Osteocyte (in vitro differentiated cells): ENCODE results near the gene SLF1. TPM values are rescaled to one million over a fixed set of nuclear protein-coding genes. Genes with fewer than 3 reads are reported as not detected.

Experiments used
- DNase-seq: peaks from one replicate; pipeline ENCODE4 v3.0.0; 2021; ENCODE audit warnings: mixed read lengths; ENCODE audit not compliant: unreplicated experiment; ENCODE audit errors: extremely low spot score
- H3K27ac Mint-ChIP-seq: one replicate; pipeline ENCODE4 v1.8.0; 2021; ENCODE audit warnings: mild to moderate bottlenecking, mixed read lengths; ENCODE audit not compliant: unreplicated experiment
- H3K27me3 Mint-ChIP-seq: one replicate; pipeline ENCODE4 v1.8.0; 2021; ENCODE audit warnings: mixed read lengths; ENCODE audit not compliant: unreplicated experiment
- H3K36me3 Mint-ChIP-seq: one replicate; pipeline ENCODE4 v1.8.0; 2021; ENCODE audit warnings: mixed read lengths; ENCODE audit not compliant: unreplicated experiment
- H3K4me1 Mint-ChIP-seq: one replicate; pipeline ENCODE4 v1.8.0; 2021; ENCODE audit warnings: mixed read lengths; ENCODE audit not compliant: unreplicated experiment
- H3K4me3 Mint-ChIP-seq: one replicate; pipeline ENCODE4 v1.8.0; 2021; ENCODE audit warnings: mild to moderate bottlenecking, moderate library complexity, mixed read lengths; ENCODE audit not compliant: unreplicated experiment
- H3K9me3 Mint-ChIP-seq: one replicate; pipeline ENCODE4 v1.8.0; 2021; ENCODE audit warnings: mixed read lengths; ENCODE audit not compliant: unreplicated experiment
- total RNA-seq: library from RNA; stranded (reverse); gene quantifications from 2 replicates; pipeline ENCODE4 v1.2.1, GENCODE V29; 2021
- TF ChIP-seq, protein P1 (sequence below): fragments of 200-600 bp; sonication (generic); IDR thresholded peaks from 2 replicates; pipeline ENCODE4 v1.5.0; 2021; ENCODE audit warnings: antibody characterized with exemption, mild to moderate bottlenecking, moderate library complexity

The SLF1 gene
- total RNA-seq, 1 donor from 2014 or later: 4.6 TPM

DNA sequence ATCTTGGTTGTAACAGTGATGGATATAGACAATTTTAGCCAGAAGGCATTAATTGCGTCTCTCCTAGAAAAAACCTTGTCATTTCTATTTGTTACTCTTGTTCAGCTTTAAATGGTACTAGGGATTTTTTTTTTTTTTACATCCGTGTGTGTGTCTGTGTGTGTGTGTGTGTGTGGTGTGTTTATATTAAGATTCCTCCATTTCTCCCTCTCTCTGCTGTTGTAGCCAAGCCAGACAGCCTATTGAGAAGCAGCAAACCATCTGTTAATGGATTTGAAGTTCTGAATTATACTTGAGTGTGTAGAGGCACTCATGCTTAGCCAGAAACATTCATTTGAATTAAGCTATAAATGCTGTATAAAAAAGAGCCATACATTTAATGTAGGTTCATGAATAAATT is 72.3 kb downstream of the SLF1 start:
- no peak for DNase-seq
- H3K4me1 Mint-ChIP-seq: peaks cover 16% of the 10 kb centered on the region
- no peaks in the 10 kb centered on the region for H3K36me3 Mint-ChIP-seq
- no peak overlapping the region for H3K4me3 Mint-ChIP-seq
- TF ChIP-seq, protein P1, sequence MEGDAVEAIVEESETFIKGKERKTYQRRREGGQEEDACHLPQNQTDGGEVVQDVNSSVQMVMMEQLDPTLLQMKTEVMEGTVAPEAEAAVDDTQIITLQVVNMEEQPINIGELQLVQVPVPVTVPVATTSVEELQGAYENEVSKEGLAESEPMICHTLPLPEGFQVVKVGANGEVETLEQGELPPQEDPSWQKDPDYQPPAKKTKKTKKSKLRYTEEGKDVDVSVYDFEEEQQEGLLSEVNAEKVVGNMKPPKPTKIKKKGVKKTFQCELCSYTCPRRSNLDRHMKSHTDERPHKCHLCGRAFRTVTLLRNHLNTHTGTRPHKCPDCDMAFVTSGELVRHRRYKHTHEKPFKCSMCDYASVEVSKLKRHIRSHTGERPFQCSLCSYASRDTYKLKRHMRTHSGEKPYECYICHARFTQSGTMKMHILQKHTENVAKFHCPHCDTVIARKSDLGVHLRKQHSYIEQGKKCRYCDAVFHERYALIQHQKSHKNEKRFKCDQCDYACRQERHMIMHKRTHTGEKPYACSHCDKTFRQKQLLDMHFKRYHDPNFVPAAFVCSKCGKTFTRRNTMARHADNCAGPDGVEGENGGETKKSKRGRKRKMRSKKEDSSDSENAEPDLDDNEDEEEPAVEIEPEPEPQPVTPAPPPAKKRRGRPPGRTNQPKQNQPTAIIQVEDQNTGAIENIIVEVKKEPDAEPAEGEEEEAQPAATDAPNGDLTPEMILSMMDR: no peak
- H3K27ac Mint-ChIP-seq: no peak overlapping the region
- H3K9me3 Mint-ChIP-seq: no peaks in the 10 kb centered on the region
- no peaks in the 10 kb centered on the region for H3K27me3 Mint-ChIP-seq

DNA sequence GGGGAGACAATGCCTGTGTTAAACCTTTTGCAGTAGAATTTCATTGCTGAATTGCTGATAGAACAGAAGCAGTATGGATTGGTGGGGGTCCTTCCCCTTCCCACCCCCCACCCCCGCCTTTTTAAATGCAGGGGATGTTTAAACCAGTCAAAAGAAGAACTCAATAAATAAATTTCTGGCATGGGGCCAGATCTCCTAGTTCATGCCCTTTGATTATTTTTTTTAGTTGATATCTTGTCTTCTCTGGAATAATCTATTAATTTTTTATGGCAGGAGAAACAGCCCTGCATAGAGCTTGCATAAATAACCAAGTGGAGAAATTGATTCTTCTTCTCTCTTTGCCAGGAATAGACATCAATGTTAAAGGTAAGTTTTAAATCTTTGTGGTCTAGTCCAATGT is 72.8 kb downstream of the SLF1 start:
- TF ChIP-seq, protein P1: no peak
- H3K9me3 Mint-ChIP-seq: no peaks in the 10 kb centered on the region
- DNase-seq: no peak
- H3K36me3 Mint-ChIP-seq: no peaks in the 10 kb centered on the region
- peaks cover 16% of the 10 kb centered on the region for H3K4me1 Mint-ChIP-seq
- no peak overlapping the region for H3K27ac Mint-ChIP-seq
- H3K27me3 Mint-ChIP-seq: no peaks in the 10 kb centered on the region
- no peak overlapping the region for H3K4me3 Mint-ChIP-seq

DNA sequence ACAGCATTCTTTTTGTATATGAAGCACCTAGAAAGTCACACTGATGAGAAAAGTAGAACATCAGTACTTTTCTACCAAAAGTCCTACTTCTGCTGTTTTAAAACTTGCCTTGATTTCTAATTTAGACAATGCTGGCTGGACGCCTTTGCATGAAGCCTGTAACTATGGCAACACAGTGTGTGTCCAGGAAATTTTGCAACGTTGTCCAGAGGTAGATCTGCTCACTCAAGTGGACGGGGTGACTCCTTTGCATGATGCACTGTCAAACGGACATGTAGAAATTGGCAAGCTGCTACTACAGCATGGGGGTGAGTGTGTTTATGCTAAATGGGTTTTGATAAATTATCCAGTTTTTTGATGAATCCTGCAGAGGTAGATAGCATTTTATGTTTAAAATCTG is 73.5 kb downstream of the SLF1 start:
- H3K9me3 Mint-ChIP-seq: no peaks in the 10 kb centered on the region
- TF ChIP-seq, protein P1: no peak
- H3K4me3 Mint-ChIP-seq: no peak overlapping the region
- H3K36me3 Mint-ChIP-seq: no peaks in the 10 kb centered on the region
- no peak overlapping the region for H3K27ac Mint-ChIP-seq
- DNase-seq: no peak
- peaks cover 16% of the 10 kb centered on the region for H3K4me1 Mint-ChIP-seq
- no peaks in the 10 kb centered on the region for H3K27me3 Mint-ChIP-seq

DNA sequence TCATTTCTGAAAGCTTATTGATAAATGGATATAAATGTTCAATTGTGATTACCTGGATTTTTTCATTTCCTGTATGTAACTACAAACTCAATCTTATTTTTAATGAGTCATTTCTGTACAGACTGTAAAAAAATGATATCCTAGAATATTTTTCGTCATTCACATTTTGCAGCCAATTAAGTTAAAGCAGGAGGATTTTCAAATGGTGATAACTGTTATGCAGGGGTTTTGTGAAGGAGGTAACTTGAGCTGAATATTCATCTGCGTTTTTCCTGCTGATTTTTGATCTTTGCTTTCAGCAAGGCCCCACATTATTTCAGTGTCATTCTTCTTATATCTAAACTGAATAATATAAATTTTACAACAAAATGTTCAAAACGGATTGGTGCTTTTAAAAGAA is 74.1 kb downstream of the SLF1 start:
- Mint-ChIP-seq H3K4me1 (peaks cover 16% of the 10 kb centered on the region), H3K27ac (no peak overlapping the region), H3K9me3 (no peaks in the 10 kb centered on the region), H3K36me3 (no peaks in the 10 kb centered on the region), H3K27me3 (no peaks in the 10 kb centered on the region), H3K4me3 (no peak overlapping the region)
- TF ChIP-seq, protein P1: no peak
- no peak for DNase-seq

DNA sequence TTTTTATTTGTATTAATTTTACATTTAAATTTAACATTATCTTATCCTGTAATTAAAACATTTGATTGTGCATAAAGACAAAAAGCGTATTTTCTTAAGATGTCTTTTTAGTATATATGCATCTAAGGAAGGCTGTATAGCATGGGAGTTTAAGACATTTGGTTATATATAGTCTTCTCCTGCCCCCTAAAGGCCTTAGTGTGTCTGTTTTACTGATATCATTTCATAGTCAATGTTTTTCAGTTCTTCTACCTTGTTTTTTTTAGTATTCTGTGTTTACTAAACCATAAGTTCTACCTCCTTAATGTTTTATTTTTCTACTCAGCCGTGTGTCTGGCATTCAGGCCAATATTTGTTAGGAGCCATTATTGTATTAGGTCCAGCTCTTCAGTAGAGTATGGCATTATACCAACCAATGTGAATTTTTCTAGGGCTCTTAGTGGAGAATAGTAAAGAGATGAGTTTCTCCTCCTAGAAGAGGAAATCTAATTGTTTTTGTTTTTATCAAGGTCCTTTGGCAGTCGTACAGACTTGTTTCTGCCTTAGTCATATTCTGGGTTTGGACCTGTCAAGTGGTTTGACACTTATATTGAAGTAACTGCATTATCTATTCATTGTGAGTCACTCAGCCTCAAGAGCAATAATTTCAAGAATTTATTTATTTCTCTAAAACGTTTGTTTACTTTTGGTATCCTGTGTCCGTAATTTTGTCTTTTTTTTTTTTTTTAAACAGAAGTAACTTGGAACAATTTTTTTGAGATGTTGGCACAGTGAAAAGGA is 74.8 kb downstream of the SLF1 start:
- peak overlapping the region; percentile 23 for H3K27ac Mint-ChIP-seq
- H3K36me3 Mint-ChIP-seq: no peaks in the 10 kb centered on the region
- peaks cover 16% of the 10 kb centered on the region for H3K4me1 Mint-ChIP-seq
- DNase-seq: no peak
- TF ChIP-seq, protein P1: peak; percentile 68
- no peaks in the 10 kb centered on the region for H3K9me3 Mint-ChIP-seq
- H3K27me3 Mint-ChIP-seq: no peaks in the 10 kb centered on the region
- no peak overlapping the region for H3K4me3 Mint-ChIP-seq
